Upper lobe of left lung (tissue), 6 donors: ENCODE measurements around the gene OGT. TPM values are rescaled to one million over a fixed set of nuclear protein-coding genes. Genes with fewer than 3 reads are reported as not detected.
"Not testable (repeated sequence)": the region's sequence is repeated elsewhere in the genome, so short reads cannot be mapped to it uniquely, and the experiment has no call there.

Experiments
- ATAC-seq, 2 donors: fragments of 200-7000 bp; cut with Tn5 transposase; one replicate each; pipeline ENCODE4 v1.9.1; 2022; ENCODE audit warnings: mild to moderate bottlenecking in 2 of 2, moderate library complexity in 2 of 2; ENCODE audit not compliant: low FRiP score in 2 of 2
- DNase-seq, 2 donors: peaks; one replicate each; pipeline ENCODE4 v3.0.0-alpha.2; 2019 to 2020
- H3K27ac ChIP-seq, 4 donors: fragments of 200-600 bp; sonication (generic); one replicate each; pipeline ENCODE4 v1.5.1; 2016 to 2019
- H3K27me3 ChIP-seq, 4 donors: fragments of 200-600 bp; sonication (generic); one replicate each; pipeline ENCODE4 v1.5.1; 2017 to 2019
- H3K36me3 ChIP-seq, 4 donors: fragments of 200-600 bp; sonication (generic); one replicate each; pipeline ENCODE4 v1.5.1; 2016 to 2019
- H3K4me1 ChIP-seq, 4 donors: fragments of 200-600 bp; sonication (generic); one replicate each; pipeline ENCODE4 v1.5.1; 2018 to 2019
- H3K4me3 ChIP-seq, 4 donors: fragments of 200-600 bp; sonication (generic); one replicate each; pipeline ENCODE4 v1.5.1; 2017 to 2019; ENCODE audit warnings: mild to moderate bottlenecking in 2 of 4, moderate library complexity in 1 of 4
- H3K9me3 ChIP-seq, 4 donors: fragments of 200-600 bp; sonication (generic); one replicate each; pipeline ENCODE4 v1.5.1; 2018 to 2019
- CTCF ChIP-seq, 6 experiments: fragments of 450-650 bp in 4 of 6; fragments of 200-600 bp in 2 of 6; sonication (generic) in 2 of 6; IDR thresholded peaks; one replicate each; pipeline ENCODE4 v1.5.1; 2016 to 2019; ENCODE audit warnings: antibody characterized with exemption in 6 of 6
- EP300 ChIP-seq, 4 donors: sonication (generic); formaldehyde crosslinking; IDR thresholded peaks; one replicate each; pipeline ENCODE4 v1.5.1; 2017; ENCODE audit warnings: antibody characterized with exemption in 4 of 4, control low read depth in 2 of 4
- POLR2A ChIP-seq, 4 donors: fragments of 450-650 bp; IDR thresholded peaks; one replicate each; pipeline ENCODE4 v1.5.1; 2016 to 2017; ENCODE audit warnings: antibody characterized with exemption in 4 of 4, mild to moderate bottlenecking in 2 of 4
- POLR2AphosphoS5 ChIP-seq, 2 donors: sonication (generic); formaldehyde crosslinking; IDR thresholded peaks; one replicate each; pipeline ENCODE4 v1.5.1; 2017; ENCODE audit warnings: antibody characterized with exemption in 2 of 2
- WGBS, 2 donors: methylation state at CpG; one replicate each; pipeline ENCODE4 v1.1.5; 2017 to 2018; 5-methylcytosine and 5-hydroxymethylcytosine counted together
- total RNA-seq, 6 donors: library from RNA; depleted of rRNA in 4 of 6; stranded (reverse); fragments of >200 nt in 4 of 6; gene quantifications; one replicate each; pipeline versions ENCODE4 v1.1.0 to v1.2.1, GENCODE V29; 2016 to 2021
- donor health status: DM: no; HTN: no; CAD: no; lungs with moderate emphysema.
- donor health status: DM: no; HTN: yes; CAD: no; lungs with severe emphysema.

Gene OGT
- 100 to 1,000 TPM in 5 of 6 donors, 10 to 100 TPM in 1; 88.3 to 315 (median 159) TPM for total RNA-seq

- H3K27me3 ChIP-seq, result no peaks in the 10 kb centered on the region
- peak; percentile 96 to 97 for ATAC-seq
- TF ChIP-seq EP300 (IDR thresholded peaks at IDR 0.05), result no peak
- no peak for TF ChIP-seq CTCF (IDR thresholded peaks at IDR 0.05)
- TF ChIP-seq POLR2A (IDR thresholded peaks at IDR 0.05), result peak in 3 of 4 donors; percentile 73 to 81 (median 79)
- TF ChIP-seq POLR2AphosphoS5 (IDR thresholded peaks at IDR 0.05), result peak in 1 of 2 donors; percentile 76
- peak; percentile 90 to 95 for DNase-seq
- WGBS, 2 donors, result 0 to 22% methylated on average over 27 to 36 of the region's 47 CpGs
- peak within 1 kb of the TSS; percentile 86 to 92 (median 89) for H3K27ac ChIP-seq
- peaks cover 0 to 4% (median 0%) of the 10 kb centered on the region in 4 donors for H3K9me3 ChIP-seq
- peak within 1 kb of the TSS; percentile 45 to 77 (median 65) for H3K4me3 ChIP-seq
- H3K36me3 ChIP-seq, result peaks cover 0 to 4% (median 0%) of the 10 kb centered on the region in 4 donors
- peaks cover 3 to 6% (median 5%) of the 10 kb centered on the region in 4 donors for H3K4me1 ChIP-seq
Observed at GRCh38 chrX:71532753-71533425, at the start of gene OGT. OGT (plus strand) TSS chrX:71533104; CDS start chrX:71533300, 196 bp downstream.

- ATAC-seq, result no peak
Observed at GRCh38 chrX:71487814-71488213, 45.1 kb upstream of the OGT start.

GRCh38 chrX:71489540-71489939 is 43.4 kb upstream of the OGT start:
- TF ChIP-seq POLR2AphosphoS5 (IDR thresholded peaks at IDR 0.05) (no peak), EP300 (IDR thresholded peaks at IDR 0.05) (no peak), POLR2A (IDR thresholded peaks at IDR 0.05) (no peak), CTCF (IDR thresholded peaks at IDR 0.05) (no peak)
- DNase-seq (no peak), ATAC-seq (no peak)
- no peak overlapping the region for H3K27ac ChIP-seq
- 81 to 100% methylated on average over 5 of the region's 5 CpGs for WGBS, 2 donors
- no peaks in the 10 kb centered on the region for H3K27me3 ChIP-seq
- no peaks in the 10 kb centered on the region for H3K9me3 ChIP-seq
- no peak overlapping the region for H3K4me3 ChIP-seq
- H3K4me1 ChIP-seq, result no peaks in the 10 kb centered on the region
- H3K36me3 ChIP-seq, result no peaks in the 10 kb centered on the region

More at GRCh38 chrX:71487814-71488213, 45.1 kb upstream of the OGT start:
- Histone ChIP-seq H3K4me1 (no peaks in the 10 kb centered on the region), H3K9me3 (no peaks in the 10 kb centered on the region), H3K27ac (no peak overlapping the region), H3K4me3 (no peak overlapping the region), H3K36me3 (no peaks in the 10 kb centered on the region), H3K27me3 (no peaks in the 10 kb centered on the region)
- DNase-seq, result no peak
- TF ChIP-seq POLR2A (IDR thresholded peaks at IDR 0.05), result no peak
- no peak for TF ChIP-seq CTCF (IDR thresholded peaks at IDR 0.05)
- no peak for TF ChIP-seq POLR2AphosphoS5 (IDR thresholded peaks at IDR 0.05)
- no peak for TF ChIP-seq EP300 (IDR thresholded peaks at IDR 0.05)

- peak overlapping the region; percentile 51 to 64 (median 56) for H3K4me3 ChIP-seq
- ATAC-seq (peak; percentile 71 to 92), DNase-seq (peak; percentile 47 to 89)
- peak overlapping the region in 3 of 4 donors; percentile 7 to 65 (median 58) for H3K27ac ChIP-seq
- TF ChIP-seq POLR2AphosphoS5 (IDR thresholded peaks at IDR 0.05) (no peak), POLR2A (IDR thresholded peaks at IDR 0.05) (peak in 1 of 4 donors; percentile 8)
- H3K27me3 ChIP-seq, result no peaks in the 10 kb centered on the region
- no peaks in the 10 kb centered on the region for H3K36me3 ChIP-seq
- WGBS, 2 donors, result 9 to 39% methylated on average over 25 to 63 of the region's 76 CpGs
- H3K4me1 ChIP-seq, result no peaks in the 10 kb centered on the region
- no peaks in the 10 kb centered on the region for H3K9me3 ChIP-seq
Observed at GRCh38 chrX:71492231-71493065, 40.5 kb upstream of the OGT start.

GRCh38 chrX:71493111-71493613 is 39.7 kb upstream of the OGT start:
- Histone ChIP-seq H3K4me1 (no peaks in the 10 kb centered on the region), H3K27ac (peak overlapping the region in 3 of 4 donors; percentile 7 to 65 (median 21)), H3K4me3 (peak overlapping the region in 3 of 4 donors; percentile 51 to 64 (median 60)), H3K9me3 (no peaks in the 10 kb centered on the region), H3K27me3 (no peaks in the 10 kb centered on the region), H3K36me3 (no peaks in the 10 kb centered on the region)
- 54 to 71% methylated on average over 8 to 16 of the region's 16 CpGs for WGBS, 2 donors
- DNase-seq, result peak in 1 of 2 donors; percentile 24
- ATAC-seq, result peak; percentile 51 to 55
- no peak for TF ChIP-seq EP300 (IDR thresholded peaks at IDR 0.05)
- no peak for TF ChIP-seq CTCF (IDR thresholded peaks at IDR 0.05)
- TF ChIP-seq POLR2A (IDR thresholded peaks at IDR 0.05), result no peak
- no peak for TF ChIP-seq POLR2AphosphoS5 (IDR thresholded peaks at IDR 0.05)

GRCh38 chrX:71495979-71496378 is 36.9 kb upstream of the OGT start:
- not testable (repeated sequence) for DNase-seq, H3K36me3 ChIP-seq, H3K27me3 ChIP-seq, H3K4me3 ChIP-seq, ATAC-seq, H3K27ac ChIP-seq, H3K9me3 ChIP-seq, H3K4me1 ChIP-seq
- WGBS, 2 donors, result 64 to 67% methylated on average over 3 of the region's 3 CpGs
